OCI-M1 (cell line): Measurements from ENCODE around the gene GOLT1A.

Experiments used
- DNase-seq: peaks from one replicate; lab custom pipeline; 2025; lab: John Stamatoyannopoulos, UW

GOLT1A gene

DNA sequence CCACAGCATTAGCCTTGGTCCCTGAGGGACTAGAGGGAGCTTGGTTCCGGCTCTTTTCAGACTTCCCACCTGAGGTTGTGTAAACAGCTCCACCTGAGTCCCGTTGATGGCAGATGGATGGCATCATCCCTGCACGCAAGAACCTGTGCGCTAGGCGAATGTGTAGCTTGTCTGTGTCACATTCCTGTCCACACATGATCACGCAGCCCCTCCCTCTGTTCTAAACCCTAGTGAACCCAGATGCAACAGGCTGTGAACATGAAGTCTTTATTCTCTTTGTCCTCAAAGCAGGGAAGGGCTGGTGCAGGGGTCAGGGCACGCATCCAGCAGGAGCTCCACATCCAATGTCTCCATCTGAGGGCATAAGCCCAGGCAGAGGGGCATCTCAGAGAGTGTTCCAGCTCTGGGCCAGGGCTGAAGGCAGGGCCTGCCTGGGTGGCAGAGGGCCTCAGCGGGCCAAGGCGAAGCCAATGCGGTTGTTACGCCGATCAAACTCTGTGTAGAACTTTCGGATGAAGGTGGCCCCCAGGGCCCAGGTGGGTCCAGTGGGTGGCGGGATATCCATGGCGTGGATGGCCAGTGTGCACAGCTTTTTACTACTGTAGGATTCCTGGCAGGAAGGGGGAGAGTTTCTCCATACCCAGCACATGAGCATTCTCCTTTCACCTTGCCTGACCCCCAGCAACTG, 59.1 kb downstream of the GOLT1A start:
- no peak for DNase-seq

DNA sequence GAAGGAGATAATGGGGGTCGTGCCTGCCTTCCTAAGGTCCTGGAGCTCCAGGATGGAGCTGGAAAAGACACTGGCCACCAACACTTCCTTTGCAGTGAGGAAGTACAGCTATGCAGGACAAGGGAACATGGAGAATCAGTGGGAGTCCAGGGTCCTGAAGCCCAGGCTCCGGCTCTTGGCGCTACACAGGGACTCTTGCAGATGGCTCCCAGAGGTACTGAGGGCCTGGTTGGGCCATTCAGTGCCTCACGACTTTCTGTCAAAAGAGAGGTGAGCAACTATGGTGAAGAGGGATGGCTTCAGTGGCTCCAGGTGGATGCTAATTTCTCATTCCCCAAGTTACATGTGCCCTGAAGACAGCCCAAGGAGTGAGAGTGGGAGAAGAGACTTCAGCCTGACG, 60.1 kb downstream of the GOLT1A start:
- no peak for DNase-seq

- no peak for DNase-seq
These were observed 61.3 kb downstream of the GOLT1A start for GRCh38 chr1:204152310-204153044.

GRCh38 chr1:204151552-204152309, 62.1 kb downstream of the GOLT1A start, which contains the start of gene ETNK2:
TSS of gene ETNK2 (minus strand) at chr1:204152044. CDS start at chr1:204151852, 192 bp downstream.
- no peak for DNase-seq

- no peak for DNase-seq
These were observed 62.9 kb downstream of the GOLT1A start for GRCh38 chr1:204150702-204151551.

DNA sequence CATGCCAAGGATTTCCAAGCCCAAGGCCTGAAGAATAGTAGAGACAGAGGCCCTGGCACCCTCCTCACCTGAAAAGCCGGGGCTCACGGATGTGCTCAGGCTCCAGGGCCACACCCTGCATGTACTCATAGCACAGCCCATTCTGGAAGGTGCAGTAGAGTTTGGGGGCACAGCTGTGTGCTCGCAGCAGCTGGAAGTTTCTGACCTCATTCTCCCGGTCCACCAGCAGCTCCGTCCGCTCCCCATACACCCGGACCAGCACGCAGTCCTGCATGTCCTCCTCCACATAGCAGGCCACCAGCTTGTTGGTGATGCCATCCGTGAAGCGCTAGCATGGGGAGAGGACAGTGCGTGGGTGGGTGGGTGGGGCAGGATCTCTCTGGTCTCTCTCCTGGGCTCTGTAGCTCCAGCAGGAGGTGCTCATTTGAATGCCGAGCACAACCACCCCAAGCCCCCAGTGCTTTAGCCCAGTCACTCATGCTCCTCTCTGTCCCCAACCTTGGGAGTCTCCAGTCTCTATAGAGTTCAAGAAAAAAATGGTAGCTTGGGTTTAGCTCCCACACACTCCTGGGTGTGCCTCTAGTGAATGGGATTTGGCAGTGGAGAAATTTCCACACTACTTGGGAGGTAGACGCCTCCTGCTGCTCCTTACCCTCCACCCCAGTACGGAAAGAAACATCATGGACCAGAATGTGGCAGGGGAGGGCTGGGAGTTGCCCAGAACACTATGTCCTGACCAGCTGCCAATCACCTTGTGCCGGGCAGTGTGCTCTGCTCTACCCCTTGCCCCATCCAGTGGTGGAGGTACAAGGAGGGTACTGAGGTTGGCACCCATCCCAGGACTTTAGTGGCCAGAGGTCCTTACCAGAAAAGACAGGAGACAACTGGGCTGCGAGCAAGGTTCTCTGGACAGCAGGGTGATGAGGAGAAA, 63.9 kb downstream of the GOLT1A start:
- no peak for DNase-seq

DNA sequence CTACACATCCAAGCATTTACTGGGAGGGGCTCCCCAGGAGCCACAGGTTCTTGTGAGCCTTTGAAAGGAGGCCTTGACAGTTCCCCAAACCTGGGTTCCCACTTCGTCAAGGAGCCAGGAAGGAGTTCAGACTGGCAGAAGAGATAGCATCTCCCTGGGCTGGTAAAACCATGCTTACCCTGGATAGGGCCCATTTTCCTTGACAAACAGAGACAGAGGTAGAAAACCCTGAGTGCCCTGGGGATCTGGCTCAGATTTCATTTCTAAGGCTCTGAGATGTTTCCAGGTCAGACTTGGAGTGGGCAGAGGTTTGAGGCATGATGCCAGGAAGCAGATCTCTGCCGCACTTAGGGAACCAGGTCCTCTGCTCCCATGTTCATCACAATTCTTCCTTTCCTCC, 64.7 kb downstream of the GOLT1A start:
- no peak for DNase-seq
